Activated naive CD8-positive, alpha-beta T cell treated with anti-CD3 and anti-CD28 coated beads, Interleukin-2, amount 50 U/mL, for 16 hours (primary cell): ENCODE measurements around the gene OR4L1.
"Not testable (repeated sequence)": the region's sequence is repeated elsewhere in the genome, so short reads cannot be mapped to it uniquely, and the experiment has no call there.

Experiments used
- DNase-seq: peaks from one replicate; pipeline ENCODE4 v3.0.0-alpha.2; 2020; ENCODE audit warnings: low read depth, low spot score

Gene OR4L1, protein sequence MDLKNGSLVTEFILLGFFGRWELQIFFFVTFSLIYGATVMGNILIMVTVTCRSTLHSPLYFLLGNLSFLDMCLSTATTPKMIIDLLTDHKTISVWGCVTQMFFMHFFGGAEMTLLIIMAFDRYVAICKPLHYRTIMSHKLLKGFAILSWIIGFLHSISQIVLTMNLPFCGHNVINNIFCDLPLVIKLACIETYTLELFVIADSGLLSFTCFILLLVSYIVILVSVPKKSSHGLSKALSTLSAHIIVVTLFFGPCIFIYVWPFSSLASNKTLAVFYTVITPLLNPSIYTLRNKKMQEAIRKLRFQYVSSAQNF

DNA sequence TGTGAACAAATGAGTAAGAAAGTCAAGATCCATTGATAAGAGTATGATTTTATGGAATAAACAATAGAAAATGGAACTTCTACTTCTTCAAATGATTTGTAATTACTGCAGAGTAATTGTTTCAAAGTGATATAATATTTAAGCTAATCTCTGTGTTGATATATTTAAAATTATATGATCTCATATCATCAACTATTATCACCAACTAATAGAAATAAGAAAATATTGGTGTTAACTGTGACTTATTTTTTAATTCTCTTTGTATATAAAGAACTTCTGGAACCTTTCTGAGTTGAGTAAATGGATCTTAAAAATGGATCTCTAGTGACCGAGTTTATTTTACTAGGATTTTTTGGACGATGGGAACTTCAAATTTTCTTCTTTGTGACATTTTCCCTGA lies at the start of gene OR4L1:
OR4L1 (plus strand) TSS at position 301 of the 400 bp plus-strand sequence; CDS start at position 301, 0 bp downstream.
- DNase-seq = no peak

DNA sequence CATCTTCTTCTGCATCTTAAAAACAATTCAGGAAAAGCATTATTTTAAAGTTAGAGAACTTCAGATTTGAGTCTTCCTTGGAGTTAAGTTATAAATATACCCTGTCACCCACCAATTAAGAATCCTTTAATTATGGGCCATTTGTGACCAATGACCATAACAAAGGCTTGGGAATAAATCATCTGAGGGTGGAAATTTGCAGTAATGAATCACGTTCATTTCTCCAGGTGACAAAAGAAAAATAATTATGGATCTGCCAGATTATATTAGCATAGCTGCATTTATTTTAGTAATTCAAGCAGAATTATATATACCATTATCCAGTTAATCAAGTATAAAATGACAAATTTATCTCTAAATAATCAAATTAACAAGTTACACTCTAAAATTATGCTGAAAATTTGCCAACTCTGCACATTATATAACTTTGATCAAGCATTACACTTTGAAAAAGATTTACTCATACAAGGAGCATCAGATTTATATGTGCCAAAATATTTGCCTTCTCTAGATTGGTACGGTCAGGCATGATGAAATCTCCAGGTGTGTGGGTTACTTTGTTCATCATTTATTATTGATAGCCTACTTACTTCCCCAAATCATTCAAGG lies 40.5 kb upstream of the OR4L1 start, which contains the start of gene OR4K14:
OR4K14 (minus strand) TSS at position 51 of the 609 bp plus-strand sequence. CDS start 4,114 bp downstream, outside the sequence.
- DNase-seq = no peak

DNA sequence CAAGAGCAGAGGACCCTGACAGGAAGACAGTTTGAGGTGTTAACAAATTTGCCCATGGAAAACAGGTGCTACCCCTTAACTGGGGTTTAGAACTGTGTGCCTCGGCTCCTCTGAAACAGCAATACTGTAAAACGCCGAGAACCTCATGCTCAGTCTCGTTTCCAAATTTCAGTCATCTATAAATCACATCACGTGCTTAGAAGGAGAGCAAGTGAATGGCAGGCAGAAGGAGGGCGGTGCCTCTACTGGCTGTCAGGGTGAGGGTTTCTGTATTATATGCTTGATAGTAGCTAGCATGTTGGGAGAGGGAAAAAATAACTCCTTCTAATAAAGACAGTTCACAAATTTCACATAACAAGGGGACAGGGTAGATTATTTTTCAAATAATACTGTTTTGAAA lies 28.8 kb upstream of the OR4L1 start:
- no peak for DNase-seq

DNA sequence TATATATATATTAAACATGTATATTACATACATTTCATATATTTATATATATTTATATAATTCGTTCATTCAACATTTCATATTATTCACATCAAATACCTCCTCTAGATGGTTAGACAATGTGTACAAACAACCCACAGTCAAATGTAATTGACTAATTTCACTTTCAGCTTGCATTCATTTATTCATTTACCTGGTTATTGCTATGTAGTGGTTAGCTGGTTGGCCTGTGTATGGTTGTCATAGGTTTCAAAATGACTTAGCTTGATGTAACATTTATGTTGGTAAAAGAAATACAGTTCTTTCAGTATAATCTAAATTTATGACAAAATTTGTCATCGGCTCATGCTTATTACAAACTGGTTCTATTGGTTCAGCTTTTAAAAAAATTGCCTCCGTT lies 24.4 kb upstream of the OR4L1 start:
- no peak for DNase-seq

DNA sequence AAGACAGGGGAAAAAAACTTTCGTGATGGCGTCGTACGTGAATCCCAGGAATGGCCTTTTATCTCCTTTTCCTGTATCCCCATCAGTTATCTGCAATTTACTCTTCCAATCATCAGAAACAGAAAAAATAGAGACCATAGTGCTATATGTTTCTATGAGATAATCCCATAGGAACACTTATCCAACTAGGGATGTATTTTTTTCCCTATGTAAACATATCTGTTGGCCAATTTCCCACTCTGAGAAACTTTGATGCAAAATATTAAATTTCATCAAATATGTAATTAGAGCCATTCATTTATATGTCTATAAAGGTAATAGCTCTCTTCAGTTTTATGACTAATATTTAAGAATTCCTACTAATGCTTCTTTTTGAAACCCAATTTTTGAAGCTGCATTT lies 23.9 kb upstream of the OR4L1 start, which contains the start of gene OR4K13:
OR4K13 (minus strand) TSS at position 101 of the 400 bp plus-strand sequence. CDS start 1,280 bp downstream, outside the sequence.
- no peak for DNase-seq

DNA sequence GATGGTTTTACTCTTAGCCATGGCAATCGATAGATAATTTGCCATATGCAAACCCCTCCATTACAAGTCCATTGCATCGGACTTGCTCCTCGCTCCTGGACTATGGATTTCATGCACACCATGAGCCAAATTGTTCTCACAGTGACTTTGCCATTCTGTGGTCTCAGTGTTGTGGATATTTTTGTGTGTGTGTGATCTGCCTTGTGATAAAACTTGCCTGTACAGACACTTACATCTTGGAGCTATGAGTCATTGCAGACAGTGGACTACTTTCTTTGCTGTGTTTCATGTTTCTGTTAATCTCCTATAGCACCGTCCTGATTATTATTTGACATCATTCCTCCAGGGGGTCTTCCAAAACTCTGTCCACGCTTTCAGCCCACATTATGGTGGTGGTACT lies 15.6 kb upstream of the OR4L1 start:
- DNase-seq = no peak

DNA sequence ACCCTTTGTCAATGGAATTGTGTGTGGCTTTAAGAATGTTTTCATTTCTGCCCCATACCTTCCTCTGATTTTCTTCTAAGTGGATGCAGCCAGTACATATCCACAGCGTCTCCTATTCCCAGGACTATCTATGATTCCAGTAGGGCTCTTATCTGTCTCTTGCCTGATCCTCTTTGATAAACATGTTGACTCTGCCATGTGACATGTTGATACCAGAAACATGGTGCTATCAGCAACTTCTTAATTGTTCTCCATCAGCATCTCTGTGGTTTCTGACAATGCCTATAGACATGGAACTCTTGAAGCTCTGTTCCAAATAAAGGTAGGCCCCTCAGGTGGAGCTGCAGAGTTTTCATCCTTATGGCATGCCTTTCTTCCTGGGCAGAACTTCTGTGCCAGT lies 11.6 kb upstream of the OR4L1 start:
- no peak for DNase-seq

DNA sequence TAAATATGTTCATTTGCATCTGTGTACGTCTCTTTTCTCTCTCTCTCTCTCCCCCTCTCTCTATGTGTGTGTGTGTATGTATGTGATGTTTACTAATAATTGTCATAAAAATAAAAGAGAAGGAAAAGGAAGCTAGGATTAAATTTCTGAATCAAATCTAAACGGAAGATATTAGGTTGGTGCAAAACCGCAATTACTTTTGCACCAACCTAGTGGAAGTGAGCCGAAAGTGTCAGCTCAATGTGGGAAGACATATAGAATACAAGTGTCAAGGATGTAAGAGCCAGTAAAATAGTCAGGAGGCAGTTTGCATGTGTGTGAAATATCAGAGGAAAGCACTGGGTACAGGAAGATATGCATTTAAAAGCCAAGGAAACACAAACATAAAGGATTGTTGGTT lies 32.2 kb downstream of the OR4L1 start:
- no peak for DNase-seq

DNA sequence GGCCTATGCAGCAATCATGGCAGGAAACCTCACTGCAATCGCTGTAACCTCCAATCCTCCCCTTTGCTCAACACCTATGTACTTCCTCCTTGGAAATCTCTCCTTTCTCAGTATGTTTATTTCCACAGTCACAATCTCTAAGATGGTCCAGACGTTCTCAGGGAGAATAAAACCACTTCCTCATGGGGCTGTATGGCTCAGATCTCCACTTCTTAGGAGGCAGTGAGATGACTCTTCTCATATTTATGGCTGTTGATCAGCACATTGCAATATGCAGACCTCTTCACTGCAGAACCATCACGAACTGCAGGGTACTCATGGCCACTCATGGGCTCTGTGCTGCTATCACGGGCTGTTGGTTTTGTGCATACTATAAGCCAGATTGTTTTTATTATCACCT lies 33.6 kb downstream of the OR4L1 start:
- no peak for DNase-seq

DNA sequence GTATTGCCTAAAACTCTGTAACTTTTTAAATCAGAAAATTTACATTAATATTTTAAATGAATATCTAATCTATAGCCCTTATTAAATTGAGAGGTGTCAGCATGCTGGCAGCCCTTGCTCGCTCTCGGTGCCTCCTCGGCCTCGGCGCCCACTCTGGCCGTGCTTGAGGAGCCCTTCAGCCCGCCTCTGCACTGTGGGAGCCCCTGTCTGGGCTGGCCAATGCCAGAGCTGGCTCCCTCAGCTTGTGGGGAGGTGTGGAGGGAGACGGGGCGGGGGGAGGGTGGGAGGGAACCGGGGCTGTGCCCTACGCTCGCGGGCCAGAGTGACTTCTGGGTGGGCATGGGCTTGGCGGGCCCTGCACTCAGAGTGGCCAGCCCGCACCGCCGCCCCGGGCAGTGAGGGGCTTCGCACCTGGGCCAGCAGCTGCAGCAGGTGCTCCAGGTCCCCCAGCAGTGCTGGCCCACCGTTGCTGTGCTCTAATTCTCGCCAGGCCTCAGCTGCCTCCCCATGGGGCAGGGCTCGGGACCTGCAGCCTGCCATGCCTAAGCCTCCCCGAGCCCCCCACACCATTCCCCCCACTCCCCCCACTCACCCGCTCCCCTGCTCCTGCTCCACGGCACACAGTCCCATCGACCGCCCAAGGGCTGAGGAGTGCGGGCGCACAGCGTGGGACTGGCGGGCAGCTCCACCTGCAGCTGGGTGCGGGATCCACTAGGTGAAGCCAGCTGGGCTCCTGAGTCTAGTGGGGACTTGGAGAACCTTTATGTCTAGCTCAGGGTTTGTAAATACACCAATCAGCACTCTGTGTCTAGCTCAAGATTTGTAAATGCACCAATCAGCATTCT lies 39.3 kb downstream of the OR4L1 start:
- DNase-seq = not testable (repeated sequence)

DNA sequence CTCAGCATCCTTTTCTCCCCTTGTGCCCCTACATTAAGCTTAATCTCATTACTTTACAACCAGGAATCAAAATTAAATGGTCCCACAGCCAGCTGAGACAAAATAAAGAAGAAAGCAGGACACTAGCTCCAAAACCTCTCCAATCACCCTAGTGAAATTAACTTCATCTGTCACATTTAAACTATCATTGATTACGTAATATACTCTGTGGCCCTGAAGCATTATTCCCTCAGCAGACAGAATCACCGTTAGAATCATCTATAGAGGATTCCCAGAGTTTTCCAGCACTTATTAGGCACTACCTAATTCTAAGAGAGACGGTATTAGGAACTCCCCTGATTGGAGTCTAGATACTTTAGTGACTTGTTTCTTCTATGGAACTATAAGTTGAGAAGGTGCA lies 50.6 kb downstream of the OR4L1 start, which contains the start of gene OR4K17:
OR4K17 (plus strand) TSS at position 302 of the 400 bp plus-strand sequence. CDS start 6,761 bp downstream, outside the sequence.
- no peak for DNase-seq
